22Rv1 (cell line): ENCODE results near the gene ITPK1.
"Not testable (repeated sequence)": the region's sequence is repeated elsewhere in the genome, so short reads cannot be mapped to it uniquely, and the experiment has no call there.

Source experiments
- H3K27ac ChIP-seq: fragments of 450-650 bp; 2 replicates; pipeline ENCODE4 v1.5.1; 2017
- ZFX ChIP-seq: fragments of 450-650 bp; IDR thresholded peaks from 2 replicates; pipeline ENCODE4 v1.6.1; 2017; ENCODE audit warnings: antibody characterized with exemption, borderline replicate concordance
- TF ChIP-seq, protein P1 (sequence below): fragments of 450-650 bp; IDR thresholded peaks from 2 replicates; pipeline ENCODE4 v1.5.1; 2017; ENCODE audit warnings: mild to moderate bottlenecking

The ITPK1 gene

DNA sequence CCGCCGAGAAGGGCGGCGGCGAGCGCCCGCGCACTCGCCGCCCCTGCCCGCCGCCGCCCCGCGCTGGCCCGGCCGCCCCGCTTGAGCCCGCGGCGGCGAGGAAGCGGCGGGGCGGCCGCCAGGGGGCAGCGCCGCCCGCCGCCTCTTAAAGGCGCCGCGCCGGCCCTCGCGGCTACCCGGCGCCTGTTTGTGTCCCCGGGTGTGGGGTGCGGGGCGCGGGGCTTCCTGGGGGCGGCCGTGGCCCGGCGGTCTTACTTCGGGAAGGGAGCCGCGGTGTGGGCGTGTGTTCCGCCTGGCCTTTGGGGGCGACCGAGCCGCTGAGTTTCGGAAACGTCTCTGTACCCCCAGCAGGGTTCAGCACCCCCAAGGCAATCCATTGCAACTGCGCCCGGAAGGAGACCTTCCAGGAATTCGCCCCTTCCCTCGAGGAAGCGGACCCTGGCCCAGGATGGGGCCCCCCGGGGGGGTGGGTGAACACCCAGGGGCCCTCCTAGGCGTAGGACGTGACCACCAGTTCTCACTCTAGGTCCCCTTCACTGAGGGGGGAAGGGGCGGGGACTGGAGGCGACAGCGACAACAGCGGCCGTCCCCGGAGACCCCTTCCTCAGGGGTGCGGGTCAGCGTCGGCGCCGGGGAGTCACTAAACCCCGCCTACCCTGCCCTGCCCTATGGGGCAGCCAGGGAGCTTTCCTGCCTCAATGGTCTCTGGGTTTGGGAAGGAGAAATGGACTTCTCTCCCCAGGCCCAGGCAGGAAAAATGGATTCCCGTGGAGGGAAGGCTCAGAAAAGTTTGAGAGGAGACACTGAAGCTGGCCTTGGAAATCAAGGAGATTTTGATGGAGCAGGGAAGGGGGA, at the start of gene ITPK1:
Gene ITPK1, minus strand, starts transcription at position 105 of the 855 bp plus-strand sequence. CDS start 762 bp downstream, outside the sequence.
- TF ChIP-seq, protein P1, sequence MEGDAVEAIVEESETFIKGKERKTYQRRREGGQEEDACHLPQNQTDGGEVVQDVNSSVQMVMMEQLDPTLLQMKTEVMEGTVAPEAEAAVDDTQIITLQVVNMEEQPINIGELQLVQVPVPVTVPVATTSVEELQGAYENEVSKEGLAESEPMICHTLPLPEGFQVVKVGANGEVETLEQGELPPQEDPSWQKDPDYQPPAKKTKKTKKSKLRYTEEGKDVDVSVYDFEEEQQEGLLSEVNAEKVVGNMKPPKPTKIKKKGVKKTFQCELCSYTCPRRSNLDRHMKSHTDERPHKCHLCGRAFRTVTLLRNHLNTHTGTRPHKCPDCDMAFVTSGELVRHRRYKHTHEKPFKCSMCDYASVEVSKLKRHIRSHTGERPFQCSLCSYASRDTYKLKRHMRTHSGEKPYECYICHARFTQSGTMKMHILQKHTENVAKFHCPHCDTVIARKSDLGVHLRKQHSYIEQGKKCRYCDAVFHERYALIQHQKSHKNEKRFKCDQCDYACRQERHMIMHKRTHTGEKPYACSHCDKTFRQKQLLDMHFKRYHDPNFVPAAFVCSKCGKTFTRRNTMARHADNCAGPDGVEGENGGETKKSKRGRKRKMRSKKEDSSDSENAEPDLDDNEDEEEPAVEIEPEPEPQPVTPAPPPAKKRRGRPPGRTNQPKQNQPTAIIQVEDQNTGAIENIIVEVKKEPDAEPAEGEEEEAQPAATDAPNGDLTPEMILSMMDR, result peak; percentile 93
- TF ChIP-seq ZFX, result no peak
- H3K27ac ChIP-seq, result peak within 1 kb of the TSS; percentile 96

DNA sequence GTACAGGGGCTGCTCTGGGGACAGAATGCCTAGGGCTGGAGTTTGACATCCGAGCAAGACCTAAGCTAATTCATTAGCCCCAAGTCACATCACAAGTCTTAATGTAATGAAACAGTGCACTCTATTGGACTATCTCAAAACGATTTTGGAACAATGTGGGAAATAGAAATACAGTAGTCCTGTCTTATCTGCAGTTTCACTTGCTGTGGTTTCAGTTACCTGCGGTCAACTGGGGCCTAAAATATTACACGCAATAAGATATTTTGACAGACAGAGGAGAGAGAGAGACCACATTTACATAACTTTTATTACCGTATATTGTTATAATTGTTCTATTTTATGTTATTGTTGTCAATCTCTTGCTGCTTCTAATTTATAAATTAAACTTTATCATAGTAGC, 47.8 kb upstream of the ITPK1 start:
- TF ChIP-seq, protein P1, result no peak
- TF ChIP-seq ZFX, result no peak
- no peak overlapping the region for H3K27ac ChIP-seq

DNA sequence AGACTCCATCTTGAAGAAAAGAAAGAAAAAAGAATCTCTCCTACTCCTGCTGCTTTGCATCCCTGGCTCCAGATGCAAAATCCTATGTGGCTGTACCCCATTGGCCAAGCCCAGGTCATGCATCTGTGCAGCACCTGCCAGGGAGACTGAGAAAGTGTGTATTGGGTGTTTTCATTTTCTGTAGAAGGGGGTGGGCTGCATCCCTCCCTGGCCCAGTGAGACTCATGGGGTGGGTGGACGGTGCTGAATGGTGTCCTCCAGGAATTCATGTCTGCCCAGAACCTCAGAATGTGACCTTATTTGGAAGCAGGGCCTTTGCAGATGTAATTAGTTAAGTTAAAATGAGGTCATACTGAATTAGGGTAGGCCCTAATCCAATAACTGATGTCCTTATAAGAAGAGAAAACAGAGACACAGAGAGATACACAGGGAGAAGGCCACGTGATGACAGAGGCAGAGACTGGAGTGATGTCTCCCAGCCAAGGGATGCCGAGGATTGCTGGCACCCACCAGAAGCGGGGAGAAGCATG, 45.8 kb upstream of the ITPK1 start:
- TF ChIP-seq, protein P1, result no peak
- no peak for TF ChIP-seq ZFX
- no peak overlapping the region for H3K27ac ChIP-seq

DNA sequence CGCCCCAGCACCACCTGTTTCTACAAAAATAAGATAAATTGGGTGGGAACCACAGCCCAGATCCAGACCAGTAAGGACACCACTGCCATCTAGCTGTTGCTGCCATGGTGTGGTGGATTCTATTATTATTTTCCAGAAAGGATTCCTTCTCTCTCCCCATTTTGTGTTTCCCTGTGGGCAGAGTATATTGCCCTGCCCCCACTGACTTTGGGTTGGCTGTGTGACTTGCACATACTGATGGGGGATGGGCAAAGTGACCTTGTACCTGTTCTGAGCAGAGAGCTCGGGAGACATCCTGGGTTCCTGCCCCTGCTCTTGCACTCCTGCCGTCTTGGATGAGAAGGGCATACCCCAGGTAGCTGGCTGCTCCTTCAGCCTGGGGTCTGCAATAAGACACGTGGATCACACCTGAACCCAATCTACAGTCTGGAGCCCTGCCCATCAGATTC, 44.7 kb upstream of the ITPK1 start:
- H3K27ac ChIP-seq, result no peak overlapping the region
- TF ChIP-seq, protein P1, result peak; percentile 54
- TF ChIP-seq ZFX, result no peak

DNA sequence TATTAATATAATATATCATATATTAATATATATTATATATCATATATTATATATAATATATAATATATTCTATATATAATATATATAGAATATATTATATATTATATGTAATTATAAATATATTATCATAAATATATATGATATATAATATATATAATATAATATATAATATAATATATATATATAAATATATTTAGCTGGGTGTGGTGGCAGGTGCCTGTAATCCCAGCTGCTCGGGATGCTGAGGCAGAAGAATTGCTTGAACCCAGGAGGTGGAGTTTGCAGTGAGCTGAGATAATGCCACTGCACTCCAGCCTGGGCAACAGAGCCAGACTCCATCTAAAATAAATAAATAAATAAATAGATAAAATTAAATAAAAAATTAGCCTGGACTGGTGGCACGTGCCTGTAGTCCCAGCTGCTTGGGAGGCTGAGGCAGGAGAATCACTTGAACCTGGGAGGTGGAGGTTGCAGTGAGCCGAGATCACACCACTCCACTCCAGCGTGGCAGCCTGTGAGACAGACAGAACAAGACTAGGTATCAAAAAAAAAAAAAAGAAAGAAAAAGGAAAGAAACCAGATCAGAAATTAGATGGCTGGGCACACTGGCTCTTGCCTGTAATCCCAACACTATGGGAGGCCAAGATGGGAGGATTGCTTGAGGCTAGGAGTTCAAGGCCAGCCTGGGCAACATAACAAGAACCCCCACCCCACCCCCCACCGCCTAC, 44.1 kb upstream of the ITPK1 start:
- not testable (repeated sequence) for H3K27ac ChIP-seq

DNA sequence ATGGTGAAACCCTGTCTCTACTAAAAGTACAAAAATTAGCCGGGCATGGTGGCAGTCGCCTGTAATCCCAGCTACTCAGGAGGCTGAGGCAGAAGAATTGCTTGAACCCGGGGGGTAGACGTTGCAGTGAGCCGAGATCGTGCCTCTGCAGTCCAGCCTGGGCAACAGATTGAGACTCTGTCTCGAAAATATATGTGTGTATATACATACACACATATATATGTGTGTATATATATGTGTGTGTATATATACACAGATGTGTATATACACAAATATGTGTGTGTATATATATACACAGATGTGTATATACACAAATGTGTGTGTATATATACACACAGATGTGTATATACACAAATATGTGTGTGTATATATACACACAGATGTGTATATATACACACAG, 42.6 kb upstream of the ITPK1 start:
- not testable (repeated sequence) for H3K27ac ChIP-seq

DNA sequence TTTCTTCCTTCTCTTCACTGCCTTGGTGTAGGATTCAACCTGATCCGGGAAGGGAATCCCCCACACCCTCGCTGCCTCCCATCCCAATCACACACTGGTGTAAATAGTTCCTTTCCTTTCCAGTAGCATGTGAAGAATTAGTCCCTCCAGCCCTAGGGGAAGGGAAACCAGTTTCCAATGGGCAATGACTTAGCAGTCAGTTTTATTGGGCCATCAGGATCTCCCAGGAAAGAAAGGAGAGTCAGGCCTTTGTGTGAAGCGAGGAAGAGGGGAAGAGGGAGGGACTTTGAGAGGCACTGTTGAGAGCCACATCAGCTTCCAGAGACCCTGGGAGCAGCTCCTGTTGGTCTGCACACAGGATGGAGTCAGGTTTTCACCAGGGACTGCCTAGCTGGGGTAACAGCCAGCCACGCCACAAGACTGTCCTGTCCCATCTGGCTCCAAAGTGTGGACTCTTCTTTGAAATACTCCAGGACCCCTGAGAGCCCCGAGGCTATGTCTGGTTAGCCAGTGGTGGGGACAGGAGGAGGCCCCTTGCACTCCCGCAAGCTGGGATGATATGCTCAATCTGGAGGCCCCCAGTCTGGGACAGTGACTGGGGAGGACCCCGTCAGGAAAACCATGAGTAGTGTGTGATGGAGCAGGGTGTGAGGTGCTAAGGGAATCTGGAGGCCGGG, 41.1 kb upstream of the ITPK1 start:
- H3K27ac ChIP-seq, result no peak overlapping the region
- no peak for TF ChIP-seq ZFX
- TF ChIP-seq, protein P1, result no peak
